Suppressor macrophage treated with lipopolysaccharide for 4 hours (primary cell): Measurements from ENCODE around the gene CCDC92B.
"Not testable (repeated sequence)": the region's sequence is repeated elsewhere in the genome, so short reads cannot be mapped to it uniquely, and the experiment has no call there.

Experiments used
- DNase-seq: peaks from one replicate; pipeline ENCODE4 v3.0.0-alpha.2; 2020

CCDC92B gene

GRCh38 chr17:2688351-2689342 is 60.8 kb downstream of the CCDC92B start:
- no peak for DNase-seq

- no peak for DNase-seq
Measured at GRCh38 chr17:2687074-2687418, 62.4 kb downstream of the CCDC92B start.

GRCh38 chr17:2685696-2686095 is 63.8 kb downstream of the CCDC92B start:
- DNase-seq: no peak

- no peak for DNase-seq
Measured at GRCh38 chr17:2684549-2684948, 64.9 kb downstream of the CCDC92B start.

GRCh38 chr17:2683912-2684311 is 65.5 kb downstream of the CCDC92B start:
- no peak for DNase-seq

GRCh38 chr17:2682176-2682938 is 67.1 kb downstream of the CCDC92B start:
- DNase-seq: no peak

GRCh38 chr17:2681650-2682049 is 67.8 kb downstream of the CCDC92B start:
- no peak for DNase-seq

- DNase-seq: no peak
Measured at GRCh38 chr17:2680961-2681360, 68.5 kb downstream of the CCDC92B start.

GRCh38 chr17:2679247-2679646 is 70.2 kb downstream of the CCDC92B start:
- DNase-seq: not testable (repeated sequence)
